Body of pancreas (tissue), 4 donors: ENCODE data around the gene GNRHR.

Experiments used
- POLR2A ChIP-seq, 3 donors: fragments of 450-650 bp; IDR thresholded peaks; one replicate each; pipeline ENCODE4 v1.6.1; 2016; ENCODE audit warnings: antibody characterized with exemption in 3 of 3, mild to moderate bottlenecking in 2 of 3
- TF ChIP-seq, protein P1 (sequence below), 7 experiments: fragments of 450-650 bp in 4 of 7; fragments of 200-600 bp in 3 of 7; sonication (generic) in 3 of 7; IDR thresholded peaks; one replicate each; pipeline ENCODE4 v1.5.1; 2016 to 2019; ENCODE audit warnings: antibody characterized with exemption in 7 of 7

DNA sequence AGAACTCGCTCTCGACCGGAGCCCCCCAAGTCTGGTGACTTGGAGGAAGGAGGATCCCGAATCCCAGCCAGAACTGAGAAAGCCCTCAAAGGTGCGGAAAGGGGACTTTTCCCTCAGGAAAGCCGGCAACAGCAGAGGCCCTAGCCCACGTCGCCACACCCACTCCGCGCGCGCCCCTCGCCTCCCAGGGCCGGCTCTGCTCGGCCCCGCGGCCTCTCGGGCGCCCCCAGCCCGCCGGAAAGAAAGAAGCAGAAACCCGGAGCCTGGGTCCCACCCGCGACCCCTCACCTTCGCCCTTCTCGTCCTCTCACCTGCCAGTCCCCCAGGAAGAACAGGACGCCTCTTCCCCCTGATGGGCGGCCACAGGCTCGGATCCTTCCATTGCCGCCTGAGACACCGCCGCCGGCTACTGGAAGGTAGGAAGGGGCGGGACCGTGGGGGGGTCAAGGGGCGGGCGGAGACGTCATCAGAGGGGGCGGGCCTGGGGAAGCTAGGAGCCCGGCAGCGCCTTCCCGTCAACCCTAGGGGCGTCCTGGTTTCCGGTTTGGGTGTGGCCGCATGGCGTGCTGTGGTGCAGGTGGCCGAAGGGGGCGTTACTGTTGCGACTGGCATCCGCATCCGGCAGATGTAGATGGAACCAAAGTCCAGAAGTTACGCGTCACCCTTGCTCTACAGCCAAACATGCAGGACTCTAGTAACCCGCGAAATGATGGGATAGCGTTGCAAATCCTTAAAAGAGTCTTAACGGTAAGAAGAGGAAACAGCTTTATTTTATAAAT, 53.3 kb downstream of the GNRHR start, which contains the start of gene UBA6:
- TF ChIP-seq, protein P1, sequence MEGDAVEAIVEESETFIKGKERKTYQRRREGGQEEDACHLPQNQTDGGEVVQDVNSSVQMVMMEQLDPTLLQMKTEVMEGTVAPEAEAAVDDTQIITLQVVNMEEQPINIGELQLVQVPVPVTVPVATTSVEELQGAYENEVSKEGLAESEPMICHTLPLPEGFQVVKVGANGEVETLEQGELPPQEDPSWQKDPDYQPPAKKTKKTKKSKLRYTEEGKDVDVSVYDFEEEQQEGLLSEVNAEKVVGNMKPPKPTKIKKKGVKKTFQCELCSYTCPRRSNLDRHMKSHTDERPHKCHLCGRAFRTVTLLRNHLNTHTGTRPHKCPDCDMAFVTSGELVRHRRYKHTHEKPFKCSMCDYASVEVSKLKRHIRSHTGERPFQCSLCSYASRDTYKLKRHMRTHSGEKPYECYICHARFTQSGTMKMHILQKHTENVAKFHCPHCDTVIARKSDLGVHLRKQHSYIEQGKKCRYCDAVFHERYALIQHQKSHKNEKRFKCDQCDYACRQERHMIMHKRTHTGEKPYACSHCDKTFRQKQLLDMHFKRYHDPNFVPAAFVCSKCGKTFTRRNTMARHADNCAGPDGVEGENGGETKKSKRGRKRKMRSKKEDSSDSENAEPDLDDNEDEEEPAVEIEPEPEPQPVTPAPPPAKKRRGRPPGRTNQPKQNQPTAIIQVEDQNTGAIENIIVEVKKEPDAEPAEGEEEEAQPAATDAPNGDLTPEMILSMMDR (IDR thresholded peaks at IDR 0.05) = peak; percentile 22 to 68 (median 47)
- peak; percentile 32 to 72 (median 71) for TF ChIP-seq POLR2A (IDR thresholded peaks at IDR 0.05)
